Lower leg skin (tissue), 3 donors: ENCODE results near the gene EBF3.

Experiments used
- POLR2A ChIP-seq, 2 donors: fragments of 450-650 bp; IDR thresholded peaks; one replicate each; pipeline ENCODE4 v1.6.1; 2016 to 2017; ENCODE audit warnings: antibody characterized with exemption in 2 of 2, mild to moderate bottlenecking in 1 of 2, moderate library complexity in 1 of 2
- TF ChIP-seq, protein P1 (sequence below), 3 donors: fragments of 450-650 bp; IDR thresholded peaks; one replicate each; pipeline ENCODE4 v1.5.1; 2016; ENCODE audit warnings: antibody characterized with exemption in 3 of 3, mild to moderate bottlenecking in 3 of 3, moderate library complexity in 2 of 3

DNA sequence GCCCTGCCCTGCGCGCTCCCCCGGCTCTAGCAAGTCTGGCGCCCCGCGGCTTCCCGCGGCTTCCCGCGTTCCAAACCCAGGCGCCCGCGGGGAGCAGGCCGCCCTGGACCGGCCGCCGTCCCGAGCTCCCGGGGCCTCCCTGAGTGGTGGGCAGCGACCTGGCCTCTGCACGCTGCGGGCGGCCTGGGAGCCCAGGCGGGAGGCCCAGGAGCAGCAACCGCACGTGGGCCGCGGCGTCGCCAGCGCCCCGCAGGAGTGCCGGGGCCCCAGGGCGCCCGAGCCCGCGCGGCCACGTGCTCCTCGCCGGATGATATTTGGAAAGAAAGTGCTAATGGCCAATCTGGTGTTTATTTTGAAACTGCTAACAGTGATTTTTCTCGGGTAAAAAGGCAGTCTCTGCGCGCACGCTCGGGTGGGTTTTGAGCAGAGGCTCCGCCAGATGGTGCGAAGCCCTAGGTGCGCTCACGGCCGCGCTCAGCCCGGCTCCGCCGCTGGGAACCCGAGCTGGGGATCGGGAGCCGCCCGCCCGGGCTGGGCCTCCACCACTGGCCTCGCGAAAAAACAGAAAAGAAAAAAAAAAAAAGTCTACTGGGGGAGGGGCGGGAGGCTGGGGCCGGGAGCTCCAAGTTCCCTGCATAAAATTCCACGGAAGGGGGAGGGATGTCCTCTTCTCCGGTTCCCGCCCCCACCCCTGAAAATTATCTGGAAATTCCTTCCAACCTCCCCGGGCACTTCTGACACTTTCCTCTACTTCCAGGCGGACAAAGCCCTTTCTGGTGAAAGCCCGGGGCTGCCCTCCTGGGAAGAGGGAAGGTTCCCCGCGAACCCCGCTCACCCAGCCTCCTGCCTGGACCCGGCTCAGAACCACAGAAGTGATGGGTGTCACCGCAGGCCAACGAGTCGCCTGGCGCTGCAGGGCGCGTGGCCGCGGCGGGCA, 4.3 kb downstream of the EBF3 start:
- TF ChIP-seq, protein P1, sequence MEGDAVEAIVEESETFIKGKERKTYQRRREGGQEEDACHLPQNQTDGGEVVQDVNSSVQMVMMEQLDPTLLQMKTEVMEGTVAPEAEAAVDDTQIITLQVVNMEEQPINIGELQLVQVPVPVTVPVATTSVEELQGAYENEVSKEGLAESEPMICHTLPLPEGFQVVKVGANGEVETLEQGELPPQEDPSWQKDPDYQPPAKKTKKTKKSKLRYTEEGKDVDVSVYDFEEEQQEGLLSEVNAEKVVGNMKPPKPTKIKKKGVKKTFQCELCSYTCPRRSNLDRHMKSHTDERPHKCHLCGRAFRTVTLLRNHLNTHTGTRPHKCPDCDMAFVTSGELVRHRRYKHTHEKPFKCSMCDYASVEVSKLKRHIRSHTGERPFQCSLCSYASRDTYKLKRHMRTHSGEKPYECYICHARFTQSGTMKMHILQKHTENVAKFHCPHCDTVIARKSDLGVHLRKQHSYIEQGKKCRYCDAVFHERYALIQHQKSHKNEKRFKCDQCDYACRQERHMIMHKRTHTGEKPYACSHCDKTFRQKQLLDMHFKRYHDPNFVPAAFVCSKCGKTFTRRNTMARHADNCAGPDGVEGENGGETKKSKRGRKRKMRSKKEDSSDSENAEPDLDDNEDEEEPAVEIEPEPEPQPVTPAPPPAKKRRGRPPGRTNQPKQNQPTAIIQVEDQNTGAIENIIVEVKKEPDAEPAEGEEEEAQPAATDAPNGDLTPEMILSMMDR (IDR thresholded peaks at IDR 0.05): no peak
- TF ChIP-seq POLR2A (IDR thresholded peaks at IDR 0.05): no peak
